GM12891 (cell line): Measurements from ENCODE around the gene LYPD3.

Source experiments
- POLR2A ChIP-seq: IDR thresholded peaks from 2 replicates; pipeline ENCODE4 v1.6.1; 2011; ENCODE audit warnings: low read depth, low read length, control low read depth
- SPI1 ChIP-seq: IDR thresholded peaks from 2 replicates; pipeline ENCODE4 v1.6.1; 2011; ENCODE audit warnings: low read depth, low read length, control low read depth

DNA sequence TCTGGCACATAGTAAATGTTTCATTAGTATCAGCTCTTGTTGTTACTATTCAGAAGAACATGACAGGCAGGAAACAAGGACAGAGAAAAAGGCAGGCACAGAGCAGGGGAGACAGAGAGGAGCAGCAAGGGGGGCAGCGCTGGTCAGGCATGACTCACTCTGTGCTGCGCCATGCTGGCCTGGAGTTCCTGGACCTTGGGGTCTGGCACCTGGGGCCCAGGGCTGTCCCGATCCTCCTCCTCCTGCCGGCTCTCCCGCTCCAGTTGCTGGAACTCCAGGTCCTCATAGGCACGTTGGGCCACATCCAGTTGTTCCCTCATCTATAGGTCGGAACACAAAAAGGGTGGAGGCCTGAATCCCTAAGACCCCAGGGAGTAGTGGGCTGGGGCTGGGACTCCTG lies 31.6 kb upstream of the LYPD3 start:
- TF ChIP-seq POLR2A (no peak), SPI1 (no peak)
